A549 treated with AZD9567 at 1 μM for 4 hours (cell line): Measurements from ENCODE around the gene HMSD. TPM values are rescaled to one million over a fixed set of nuclear protein-coding genes. Genes with fewer than 3 reads are reported as not detected.

Experiments used
- total RNA-seq: library from RNA; stranded (reverse); fragments of 200-300 nt; extraction: Qiagen RNA extraction; gene quantifications from 5 replicates; pipeline ENCODE4 v1.2.3, GENCODE V29; 2022; ENCODE audit not compliant: insufficient read depth

HMSD gene
- 0.18 to 0.55 TPM (median 0.50 TPM) in 3 of 5 replicates, not detected in the others for total RNA-seq

GRCh38 chr18:63949068-63949737 lies at the start of gene HMSD:
HMSD (plus strand) TSS chr18:63949301; CDS start chr18:63953456, 4,155 bp downstream.

GRCh38 chr18:63907664-63908063 lies 41.4 kb upstream of the HMSD start, which contains the start of gene SERPINB10:
SERPINB10 (plus strand) TSS chr18:63907958; CDS start chr18:63915511, 7,553 bp downstream.

GRCh38 chr18:63969942-63970808 lies 21.1 kb downstream of the HMSD start, which contains the start of gene SERPINB8:
SERPINB8 (plus strand) TSS chr18:63970081; CDS start chr18:63978309, 8,228 bp downstream.

Other genes with a start within 250 kb of the HMSD start
- gene SERPINB11, start 246.3 kb upstream of the HMSD start, total RNA-seq, result 0.10 to 0.14 TPM in 2 of 5 replicates, not detected in the others
- gene SERPINB7, start 173.9 kb upstream of the HMSD start, total RNA-seq, result 1.8 to 3.1 TPM (median 1.9 TPM) in 5 replicates
- gene SERPINB2, start 61.6 kb upstream of the HMSD start, total RNA-seq, result 0.06 to 0.07 TPM in 2 of 5 replicates, not detected in the others
- gene SERPINB10, start 41.3 kb upstream of the HMSD start, total RNA-seq, result not detected in 5 replicates
- 8.2 to 10.9 TPM (median 9.9 TPM) in 5 replicates for gene SERPINB8, start 20.8 kb downstream of the HMSD start, total RNA-seq
- not detected in 5 replicates for gene LINC00305, start 199.8 kb downstream of the HMSD start, total RNA-seq